HepG2 (cell line): ENCODE data around the gene NFATC2. TPM values are rescaled to one million over a fixed set of nuclear protein-coding genes. Genes with fewer than 3 reads are reported as not detected.

Experiments
- HIC2 ChIP-seq: sonication (generic); formaldehyde crosslinking; IDR thresholded peaks from 2 replicates; pipeline ENCODE4 v1.9.0; 2022; ENCODE audit warnings: low read depth, missing genetic modification reagents
- MLX ChIP-seq: IDR thresholded peaks from 2 replicates; pipeline ENCODE4 v1.6.1; 2016
- MXD1 ChIP-seq: sonication (generic); formaldehyde crosslinking; IDR thresholded peaks from 2 replicates; pipeline ENCODE4 v1.4.0; 2020; ENCODE audit warnings: mild to moderate bottlenecking, missing genetic modification reagents
- NR2F1 ChIP-seq, 2 experiments: fragments of 450-650 bp in 1 of 2; formaldehyde crosslinking in 1 of 2; IDR thresholded peaks; 2 replicates each; pipeline versions ENCODE4 v1.5.0 to v1.6.1; 2016 to 2020; ENCODE audit warnings: mild to moderate bottlenecking in 1 of 2, missing compliant biosample characterization in 1 of 2, missing genetic modification reagents in 1 of 2, moderate library complexity in 1 of 2
- NR3C1 ChIP-seq: sonication (generic); formaldehyde crosslinking; IDR thresholded peaks from 2 replicates; pipeline ENCODE4 v1.4.0; 2020; ENCODE audit warnings: missing genetic modification reagents
- PATZ1 ChIP-seq: sonication (generic); formaldehyde crosslinking; IDR thresholded peaks from 2 replicates; pipeline ENCODE4 v1.4.0; 2020; ENCODE audit warnings: missing genetic modification reagents
- PRDM4 ChIP-seq: sonication (generic); formaldehyde crosslinking; IDR thresholded peaks from 2 replicates; pipeline ENCODE4 v1.9.0; 2021; ENCODE audit warnings: missing genetic modification reagents, borderline replicate concordance
- RARA ChIP-seq: IDR thresholded peaks from 2 replicates; pipeline ENCODE4 v1.6.1; 2016; ENCODE audit warnings: missing genetic modification reagents, missing compliant biosample characterization
- SMARCE1 ChIP-seq: fragments of 450-650 bp; IDR thresholded peaks from 2 replicates; pipeline ENCODE4 v1.6.1; 2017; ENCODE audit warnings: borderline replicate concordance
- ZBTB21 ChIP-seq: sonication (generic); formaldehyde crosslinking; IDR thresholded peaks from 2 replicates; pipeline ENCODE4 v1.4.0; 2020; ENCODE audit warnings: missing genetic modification reagents
- ZBTB8A ChIP-seq: sonication (generic); formaldehyde crosslinking; IDR thresholded peaks from 2 replicates; pipeline ENCODE4 v1.4.0; 2020; ENCODE audit warnings: mild to moderate bottlenecking, low read depth, missing genetic modification reagents, borderline replicate concordance
- ZNF496 ChIP-seq: sonication (generic); formaldehyde crosslinking; IDR thresholded peaks from 2 replicates; pipeline ENCODE4 v1.8.1; 2023; ENCODE audit warnings: mild to moderate bottlenecking, moderate library complexity, missing genetic modification reagents; ENCODE audit not compliant: insufficient replicate concordance
- ZNF547 ChIP-seq: sonication (generic); formaldehyde crosslinking; IDR thresholded peaks from 2 replicates; pipeline ENCODE4 v1.5.1; 2020; ENCODE audit warnings: mild to moderate bottlenecking, missing genetic modification reagents
- ZNF740 ChIP-seq: sonication (generic); formaldehyde crosslinking; IDR thresholded peaks from 2 replicates; pipeline ENCODE4 v1.4.0; 2020; ENCODE audit warnings: missing genetic modification reagents
- polyA plus RNA-seq, 8 experiments: library from polyadenylated mRNA; depleted of rRNA in 3 of 8; stranded (reverse) in 7 of 8; unstranded in 1 of 8; fragments of >200 nt; fragmentation: Illumina TruSeq in 4 of 8; extraction: Trizol in 4 of 8; gene quantifications; 2 replicates each; pipeline versions ENCODE4 v1.2.1 to v1.2.3, GENCODE V29; 2011 to 2016; ENCODE audit warnings: low read depth in 4 of 8, missing spikeins in 1 of 8, mixed read lengths in 1 of 8; ENCODE audit not compliant: insufficient read depth in 1 of 8
- total RNA-seq, 5 experiments: library from RNA; depleted of rRNA; stranded (reverse); fragments of >200 nt; fragmentation: Illumina TruSeq; extraction: Trizol; gene quantifications; 2 replicates each; pipeline ENCODE4 v1.2.3, GENCODE V29; 2016; ENCODE audit warnings: low read depth in 1 of 5

NFATC2 gene
- total and polyA plus RNA-seq, 2 of the 13 experiments (the other 11 are each of a cell fraction or from before 2014, with no cell fraction given), result 1.9 to 3.3 TPM

- TF ChIP-seq HIC2 (CRISPR knock-in tag), result peak; percentile 63; the same call in 1 of the 2 replicates
- no peak for TF ChIP-seq ZNF496 (CRISPR knock-in tag)
- TF ChIP-seq ZBTB8A, result no peak
- TF ChIP-seq ZNF547 (CRISPR knock-in tag), result no peak
- 0 out of 2 replicates have a peak, but pooled peaks have one; percentile 8 for TF ChIP-seq RARA (CRISPR knock-in tag)
- no peak for TF ChIP-seq PRDM4 (CRISPR knock-in tag)
- TF ChIP-seq PATZ1 (CRISPR knock-in tag), result peak; percentile 60; the same call in 1 of the 2 replicates
- TF ChIP-seq NR2F1 (CRISPR knock-in tag; IDR thresholded peaks at IDR 0.05), result peak in 1 of 2 experiments; percentile 37; a peak in 1 of 4 replicates
- TF ChIP-seq ZBTB21 (CRISPR knock-in tag), result no peak
- TF ChIP-seq SMARCE1, result no peak
- TF ChIP-seq NR3C1 (CRISPR knock-in tag), result no peak
- no peak for TF ChIP-seq MLX
- TF ChIP-seq ZNF740, result no peak
- TF ChIP-seq MXD1 (CRISPR knock-in tag), result no peak
Observed at GRCh38 chr20:51456511-51457509, 85.7 kb downstream of the NFATC2 start (continued).
